Fibroblast of skin of left biceps (primary cell): ENCODE results near the gene TMTC2.

Source experiments
- DNase-seq, 2 experiments: peaks; one replicate each; pipeline ENCODE4 v3.0.0-alpha.2; 2013; ENCODE audit warnings: low read depth in 2 of 2

The TMTC2 gene

DNA sequence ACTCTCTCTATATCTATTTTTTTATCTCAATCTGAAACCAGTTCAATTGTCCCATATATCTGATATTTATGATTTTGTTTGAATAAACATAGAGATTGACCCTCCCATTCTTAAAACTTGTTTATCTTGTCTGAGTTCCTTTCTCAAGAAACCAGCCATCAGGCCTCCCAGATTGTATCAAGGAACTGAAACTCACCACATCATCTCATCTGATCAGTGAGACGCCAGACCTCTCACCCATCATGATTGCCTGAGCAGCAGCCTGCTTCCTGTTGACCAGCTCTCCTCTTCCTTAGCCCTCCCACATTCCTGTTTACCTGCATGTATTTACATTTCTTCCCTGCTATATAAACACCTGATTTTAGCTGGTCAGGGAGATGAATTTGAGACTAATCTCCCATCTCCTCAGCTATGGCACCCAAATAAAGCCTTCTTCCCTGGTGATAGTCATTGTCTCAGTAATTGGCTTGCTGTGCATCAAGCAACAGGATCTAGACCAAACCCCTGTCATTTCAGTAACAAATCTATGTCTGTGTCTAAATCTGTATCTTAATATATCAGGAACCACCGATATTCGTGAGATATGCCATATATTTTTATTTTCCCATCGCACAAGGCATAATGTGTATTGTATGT is 323.6 kb downstream of the TMTC2 start:
- DNase-seq, result no peak

DNA sequence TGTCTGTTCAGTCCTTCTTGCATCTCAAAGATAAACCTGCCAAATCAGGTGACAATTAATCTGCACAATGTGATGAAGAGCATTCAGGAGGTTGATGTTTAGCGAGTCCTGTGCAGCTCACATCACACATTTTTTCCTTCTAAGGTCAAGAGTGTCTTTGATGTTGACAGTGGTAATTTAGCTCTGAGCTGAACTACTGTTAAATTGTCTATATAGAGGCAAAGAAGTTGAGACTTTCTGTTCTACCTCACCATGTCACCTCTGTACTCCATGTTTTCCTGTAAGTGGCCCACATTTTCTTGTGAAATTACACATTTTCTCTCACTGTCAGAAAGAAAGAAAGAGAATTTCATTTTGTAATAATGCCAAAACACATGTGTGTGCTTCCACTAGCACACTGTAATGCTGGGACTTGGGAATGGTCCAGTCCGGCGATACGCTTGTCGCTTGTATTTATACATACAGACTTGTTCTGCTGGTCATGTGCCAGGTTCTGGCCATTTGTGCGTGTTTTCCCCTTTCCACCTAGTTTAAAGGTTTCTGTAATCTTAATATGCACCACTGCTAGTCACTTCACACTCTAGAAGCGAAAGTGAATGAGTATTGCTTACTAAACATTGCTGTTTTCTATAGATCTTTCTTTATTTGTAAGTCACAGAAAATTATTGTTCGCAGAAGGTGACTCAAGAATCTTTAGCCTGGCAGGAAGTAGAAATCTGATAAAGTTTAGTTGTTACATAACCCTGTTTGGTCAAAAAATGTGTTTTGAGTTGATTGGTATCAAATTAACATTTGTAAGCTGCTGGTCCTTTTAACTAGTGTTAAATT is 328.9 kb downstream of the TMTC2 start:
- no peak for DNase-seq

DNA sequence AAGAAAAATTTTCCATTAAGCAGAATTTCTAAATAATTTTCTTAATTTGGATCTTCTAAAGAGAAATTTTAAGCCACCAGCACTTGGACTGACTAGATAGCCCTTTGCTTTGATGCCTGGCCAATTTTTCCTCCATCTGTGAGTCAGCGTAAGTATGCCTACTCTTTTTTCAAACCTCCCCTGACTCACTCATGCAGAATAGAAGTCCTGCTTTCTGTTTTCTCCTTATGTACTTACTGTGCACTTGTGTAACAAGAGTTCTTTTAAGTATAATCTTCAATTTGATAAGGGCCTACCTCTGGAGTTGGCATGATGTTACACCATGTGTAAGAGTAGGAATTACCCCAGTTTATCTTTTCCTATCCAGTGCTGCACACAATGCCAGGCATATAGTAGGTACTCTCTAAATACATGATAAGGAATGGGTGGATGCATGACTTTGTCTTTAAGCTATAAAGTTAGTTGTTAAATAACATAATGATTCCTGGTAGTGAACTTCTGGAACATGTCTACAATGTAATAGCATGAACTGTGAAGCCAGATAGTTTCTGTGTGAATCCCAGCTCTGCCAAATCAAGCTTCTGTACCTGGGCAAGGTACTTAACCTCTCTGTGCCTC is 329.6 kb downstream of the TMTC2 start:
- DNase-seq, result peak; percentile 40 to 44

- DNase-seq, result no peak
Measured at GRCh38 chr12:83016991-83017390, 330.3 kb downstream of the TMTC2 start.

DNA sequence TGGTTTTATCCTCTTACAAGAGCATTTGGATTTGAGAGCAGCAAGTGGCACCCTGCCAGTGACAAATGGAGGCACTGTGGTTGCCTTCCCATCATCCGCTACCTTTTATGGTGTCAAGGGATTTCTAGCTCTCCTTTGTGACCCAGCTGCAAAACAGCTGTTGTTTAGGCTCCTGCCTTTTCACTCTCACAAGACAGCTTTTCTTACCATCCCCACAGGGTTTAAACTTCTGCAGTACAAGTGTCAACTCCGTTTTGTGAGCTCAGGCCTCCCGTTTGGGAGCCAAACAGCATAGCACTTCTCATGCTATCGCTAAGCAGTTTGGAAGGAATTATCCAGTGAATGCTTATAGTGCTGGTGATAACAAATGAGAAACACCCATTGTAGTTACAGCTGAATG is 331.4 kb downstream of the TMTC2 start:
- peak in 1 of 2 experiments; percentile 22 for DNase-seq

- no peak for DNase-seq
Measured at GRCh38 chr12:83027021-83027723, 340.5 kb downstream of the TMTC2 start.

DNA sequence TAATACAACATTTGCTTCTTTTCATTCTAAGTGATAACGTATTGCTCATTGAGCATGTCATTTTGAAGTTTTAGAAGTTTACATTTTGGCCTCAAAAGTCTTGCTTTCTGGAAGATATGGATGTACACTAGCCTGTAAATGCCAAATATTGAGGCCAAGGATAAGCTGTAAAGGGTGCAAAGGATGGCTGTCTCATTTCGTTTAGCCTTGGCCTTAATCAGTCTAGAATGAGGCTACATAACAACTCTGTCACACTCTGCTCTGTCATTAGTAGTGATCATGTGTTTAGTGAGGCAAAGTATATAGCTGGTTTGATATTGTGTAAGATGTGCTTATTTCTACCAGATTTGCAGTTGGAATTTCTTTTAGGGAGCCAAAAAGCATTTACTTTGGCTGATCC is 344.5 kb downstream of the TMTC2 start:
- DNase-seq, result no peak

DNA sequence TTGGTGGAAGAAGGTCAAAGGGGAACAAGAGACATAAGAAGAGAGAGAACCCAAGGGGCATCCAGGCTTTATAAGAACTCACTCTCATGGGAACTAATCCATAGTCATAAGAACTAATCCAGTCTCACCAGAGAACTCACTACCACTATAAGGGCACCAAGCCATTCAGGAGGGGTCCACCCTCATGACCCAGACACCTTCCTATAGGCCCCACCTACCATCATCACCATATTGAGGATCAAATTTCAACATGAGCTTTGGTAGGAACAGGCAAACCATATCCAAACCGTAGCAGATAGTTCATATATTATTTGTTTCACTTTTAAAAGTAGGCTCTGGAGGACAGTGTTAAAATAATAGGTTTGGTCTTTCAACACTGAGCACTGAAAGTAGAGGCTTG is 350.1 kb downstream of the TMTC2 start:
- DNase-seq, result no peak

DNA sequence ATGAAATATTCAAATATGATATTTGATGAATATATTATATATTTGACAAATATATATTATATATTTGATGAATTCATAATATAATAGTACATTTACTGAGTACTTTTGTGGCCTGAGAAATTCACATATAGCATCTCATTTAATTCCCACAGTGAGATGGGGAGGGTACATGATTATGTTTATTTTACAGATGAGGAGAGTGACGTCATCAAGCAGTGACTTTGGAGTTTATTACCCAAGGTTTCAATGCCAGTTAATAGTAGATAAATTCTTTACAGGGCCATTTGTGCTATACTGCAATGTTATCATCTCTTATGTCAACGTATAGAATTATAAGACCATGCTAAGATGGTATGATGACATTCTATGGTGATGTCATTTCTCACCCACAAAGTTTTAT is 352.7 kb downstream of the TMTC2 start:
- DNase-seq, result no peak

DNA sequence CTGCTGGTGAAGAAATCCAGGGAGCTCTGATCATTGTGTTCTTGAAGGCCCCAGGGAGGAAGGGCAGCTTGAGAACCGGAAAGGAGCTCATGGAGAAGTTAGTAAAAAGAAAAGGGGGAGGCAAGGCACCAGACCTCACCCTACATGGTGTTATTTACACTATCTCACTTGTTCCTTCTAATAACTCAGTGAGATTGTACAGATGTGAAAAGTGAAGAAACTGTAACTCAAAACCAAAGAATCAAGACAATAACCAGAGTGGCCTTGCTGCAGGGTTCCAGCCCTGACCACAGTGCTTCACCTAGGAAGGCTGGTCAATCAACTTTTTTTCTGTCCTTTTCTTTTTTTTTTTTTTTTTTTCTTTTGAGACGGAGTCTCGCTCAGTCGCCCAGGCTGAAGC is 353.6 kb downstream of the TMTC2 start:
- DNase-seq, result no peak

DNA sequence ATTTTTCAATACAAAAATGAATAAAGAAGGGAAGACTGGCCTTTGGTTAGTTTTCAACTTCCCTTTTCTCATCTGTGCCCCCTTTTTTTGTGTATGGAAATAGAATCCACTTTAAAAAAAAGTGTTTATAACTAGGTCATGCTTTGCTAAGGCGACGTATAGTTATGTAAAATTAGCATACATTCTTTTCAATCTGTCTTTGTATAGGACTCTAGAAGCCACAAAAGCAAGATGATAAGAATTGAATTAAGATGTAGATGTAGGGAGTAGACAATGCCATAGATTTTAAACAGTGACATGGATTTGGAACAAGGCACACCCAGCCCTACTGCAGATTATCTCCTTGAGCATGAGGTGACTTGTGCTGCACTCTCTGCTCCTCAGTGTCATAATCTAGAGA is 354.3 kb downstream of the TMTC2 start:
- DNase-seq, result no peak

- no peak for DNase-seq
Measured at GRCh38 chr12:83042441-83043200, 355.9 kb downstream of the TMTC2 start.

- no peak for DNase-seq
Measured at GRCh38 chr12:83044736-83045135, 358.0 kb downstream of the TMTC2 start.

DNA sequence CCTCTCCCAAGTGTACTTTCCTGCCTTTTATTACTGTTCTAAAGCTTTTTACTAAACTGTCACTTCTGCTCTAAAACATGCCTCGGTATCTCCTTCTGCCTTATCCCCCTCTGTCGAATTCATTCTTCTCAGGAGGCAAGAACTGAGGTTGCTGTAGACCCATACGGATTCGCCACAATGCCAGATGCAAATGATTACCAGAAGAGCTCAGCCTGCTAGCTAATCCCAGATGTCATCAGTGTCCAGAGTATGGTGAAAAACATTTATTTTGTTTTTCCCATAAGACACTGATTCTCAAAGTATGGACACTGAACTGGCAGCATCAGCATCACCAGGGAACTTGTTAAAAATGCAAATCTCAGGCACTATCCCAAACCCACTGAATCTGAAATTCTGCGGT is 359.3 kb downstream of the TMTC2 start:
- DNase-seq, result no peak

DNA sequence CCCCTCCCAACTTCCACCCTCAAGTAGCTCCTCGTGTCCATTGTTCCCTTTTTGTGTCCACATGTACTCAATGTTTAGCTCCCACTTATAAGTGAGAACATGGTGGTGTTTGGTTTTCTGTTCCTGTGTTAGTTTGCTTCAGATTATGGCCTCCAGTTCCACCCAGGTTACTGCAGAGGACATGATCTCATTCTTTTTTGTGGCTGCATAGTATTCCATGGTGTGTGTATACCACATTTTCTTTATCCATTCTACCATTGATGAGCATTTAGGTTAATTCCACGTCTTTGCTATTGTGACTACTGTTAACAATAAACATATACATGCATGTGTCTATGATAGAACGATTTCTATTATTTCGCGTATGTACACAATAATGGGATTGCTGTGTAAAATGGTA is 362.6 kb downstream of the TMTC2 start:
- no peak for DNase-seq

GRCh38 chr12:83052890-83053541 is 366.3 kb downstream of the TMTC2 start:
- no peak for DNase-seq

GRCh38 chr12:83057436-83057835 is 370.7 kb downstream of the TMTC2 start:
- DNase-seq, result no peak

GRCh38 chr12:83059107-83059506 is 372.4 kb downstream of the TMTC2 start:
- DNase-seq, result no peak

- no peak for DNase-seq
Measured at GRCh38 chr12:83065562-83065961, 378.9 kb downstream of the TMTC2 start.

DNA sequence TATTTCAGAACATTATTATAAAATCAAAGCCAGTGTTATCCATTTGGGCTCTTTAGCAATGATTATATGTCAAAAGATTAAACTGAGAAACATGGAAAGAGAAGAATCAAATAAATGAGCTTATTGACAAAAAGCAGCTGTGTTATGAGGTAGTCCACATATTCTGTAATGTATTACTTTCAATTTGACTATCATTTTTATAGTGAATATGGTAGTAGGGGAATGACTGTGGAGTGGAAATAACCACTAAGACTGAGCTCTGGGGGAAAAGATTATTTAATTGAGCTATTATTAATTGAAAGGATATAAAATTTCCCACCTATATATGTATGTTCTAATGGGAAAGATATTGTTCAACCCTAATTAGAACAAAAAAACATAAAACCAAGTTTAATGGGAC is 381.3 kb downstream of the TMTC2 start:
- DNase-seq, result no peak

GRCh38 chr12:83074358-83074894 is 387.7 kb downstream of the TMTC2 start:
- no peak for DNase-seq
